Stimulated activated CD8-positive, alpha-beta memory T cell treated with anti-CD3 and anti-CD28 coated beads, Interleukin-7, amount 100 ng/mL, for 4 hours (primary cell): ENCODE data around the gene ELAVL3.
A peak's percentile ranks its signal among the peaks of the same experiment; 100 is the strongest.
"Not testable (repeated sequence)": the region's sequence is repeated elsewhere in the genome, so short reads cannot be mapped to it uniquely, and the experiment has no call there.

Experiments
- DNase-seq, 2 donors: peaks; one replicate each; pipeline ENCODE4 v3.0.0-alpha.2; 2020; ENCODE audit warnings: low read depth in 2 of 2

Gene ELAVL3

DNA sequence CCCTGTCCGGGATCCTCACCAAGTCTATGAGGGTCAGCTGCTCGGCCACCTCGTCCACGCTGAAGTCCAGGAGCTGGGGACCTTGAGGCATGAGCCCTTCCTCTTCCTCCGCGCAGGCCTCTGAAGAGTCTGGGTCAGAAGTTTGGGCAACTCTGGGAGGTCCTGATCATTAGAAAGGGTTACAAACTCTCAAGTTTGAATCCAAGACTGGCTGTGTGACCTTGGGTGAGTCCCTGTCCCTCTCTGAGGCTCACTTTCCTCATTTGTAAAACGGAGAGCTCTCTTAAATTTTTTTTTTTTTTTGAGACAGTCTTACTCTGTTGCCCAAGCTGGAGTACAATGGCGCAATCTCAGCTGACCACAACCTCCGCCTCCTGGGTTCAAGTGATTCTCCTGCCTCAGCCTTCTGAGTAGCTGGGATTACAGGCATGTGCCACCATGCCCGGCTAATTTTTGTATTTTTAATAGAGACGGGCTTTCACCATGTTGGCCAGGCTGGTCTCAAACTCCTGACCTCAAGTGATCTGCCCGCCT, 74.1 kb downstream of the ELAVL3 start:
- not testable (repeated sequence) for DNase-seq

DNA sequence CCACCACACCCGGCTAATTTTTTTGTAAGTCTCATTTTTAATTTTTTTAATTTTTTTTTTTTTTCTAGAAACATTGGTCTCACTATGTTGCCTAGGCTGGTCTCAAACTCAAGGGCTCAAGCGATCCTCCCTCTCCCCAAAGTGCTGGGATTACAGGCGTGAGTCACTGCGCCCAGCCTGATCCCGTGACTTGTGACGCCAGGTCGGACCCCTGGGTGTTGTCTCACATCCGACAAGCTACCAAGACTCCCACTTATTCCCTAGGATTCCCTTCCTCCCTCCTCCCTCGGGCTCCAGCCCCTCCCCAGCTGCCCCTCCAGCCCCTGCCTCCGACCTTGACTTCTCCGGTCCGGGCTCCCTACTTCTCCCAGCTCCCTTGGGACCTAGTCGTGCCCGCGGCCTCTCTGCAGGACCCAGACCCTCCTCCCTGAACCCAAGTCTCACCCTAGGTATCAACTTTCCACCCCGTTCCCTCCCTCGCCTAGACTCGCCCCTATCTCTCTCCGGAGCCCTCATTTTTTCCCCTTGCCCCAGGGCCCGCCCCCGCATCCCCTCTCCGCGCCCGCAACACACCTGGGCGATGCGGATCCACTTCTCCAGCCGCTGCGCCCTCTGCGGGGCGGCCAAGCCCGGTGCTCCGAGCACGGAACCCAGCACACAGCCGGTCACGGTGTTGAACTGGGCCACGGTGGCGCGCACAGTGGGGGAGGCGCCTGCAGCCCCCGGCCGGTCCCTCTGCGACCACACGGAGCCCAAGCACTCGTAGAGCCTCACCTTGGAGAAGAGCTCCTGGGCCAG, 74.8 kb downstream of the ELAVL3 start:
- DNase-seq: peak; percentile 12 to 29

DNA sequence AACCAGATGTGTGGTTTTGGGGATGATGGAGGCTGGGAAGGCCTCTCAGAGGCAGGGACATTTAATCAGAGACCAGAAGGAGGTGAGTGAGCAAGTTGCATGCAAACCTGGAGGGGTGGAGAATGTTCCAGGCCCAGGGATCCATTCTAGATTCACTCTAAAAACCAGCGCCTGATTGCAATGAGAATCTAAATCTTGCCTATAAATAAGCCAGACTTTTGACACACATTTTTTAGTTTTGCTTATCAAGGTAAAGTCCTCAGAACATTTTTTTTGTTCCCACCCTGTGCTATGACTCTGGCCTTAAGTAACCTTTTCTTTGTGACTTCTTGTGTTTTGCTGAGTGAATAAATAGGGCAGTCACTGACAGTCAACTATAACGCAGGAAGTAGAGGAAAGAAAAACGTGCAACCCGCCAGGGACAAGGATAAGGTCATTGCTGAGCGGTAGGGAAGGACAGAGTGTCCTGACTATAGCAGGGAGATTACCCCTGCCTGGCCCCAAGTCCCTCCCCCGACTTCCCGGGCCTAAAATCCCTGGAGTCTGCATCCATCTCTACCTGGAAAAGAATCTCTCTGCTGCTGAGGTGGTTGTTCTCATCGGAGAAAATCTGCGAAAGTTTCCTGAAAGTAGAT, 76.1 kb downstream of the ELAVL3 start:
- no peak for DNase-seq

DNA sequence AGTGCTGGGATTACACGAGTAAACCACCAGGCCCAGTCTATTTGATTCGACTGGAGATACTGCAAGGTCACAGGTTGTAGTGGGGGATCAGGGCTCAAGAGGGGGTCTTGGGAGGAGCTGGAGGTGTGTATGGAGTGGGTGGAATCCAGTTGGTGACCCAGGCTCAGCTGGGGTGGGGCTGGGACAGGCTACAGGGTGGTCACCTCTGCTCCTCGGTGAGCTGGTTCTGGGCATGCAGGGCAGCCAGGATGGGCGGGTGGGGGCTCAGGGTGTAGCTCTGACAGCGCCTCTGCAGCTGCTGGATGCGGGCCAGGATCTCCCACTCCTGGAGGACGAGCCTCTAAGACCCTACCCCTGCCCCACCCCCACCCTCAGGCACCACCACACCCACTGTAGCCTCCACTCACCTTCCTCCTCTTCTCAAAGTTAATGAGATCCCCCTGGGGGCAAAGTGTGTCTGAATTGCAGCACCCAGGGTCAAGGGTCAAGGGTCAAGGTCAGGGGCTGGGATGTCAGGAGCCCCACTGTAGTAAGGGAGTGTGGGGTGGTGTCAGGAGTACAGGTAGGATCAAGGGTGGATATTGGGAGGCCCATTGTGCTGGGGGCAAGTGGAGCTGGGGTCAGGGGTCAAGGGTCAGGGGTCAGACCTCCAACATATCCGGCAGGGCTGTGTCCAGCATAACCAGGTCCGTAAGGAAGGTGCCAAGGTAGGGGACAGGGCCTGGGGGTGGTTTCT, 78.9 kb downstream of the ELAVL3 start:
- DNase-seq: no peak
